ENCODE results near the gene GPR33. TPM values are rescaled to one million over a fixed set of nuclear protein-coding genes. Genes with fewer than 3 reads are reported as not detected.

The GPR33 gene
- total and polyA plus RNA-seq, 2 of the 8 experiments (the other 6 are each of a cell fraction or from before 2014, with no cell fraction given), result not detected

GRCh38 chr14:31484754-31485153 is 3.1 kb downstream of the GPR33 start (continued):
- no peak for TF ChIP-seq SIN3A (conservative IDR thresholded peaks at IDR 0.05 in 1 of 2, IDR thresholded peaks at IDR 0.05 in 1 of 2; ENCODE audit: low read depth in 1 of 2, low read length in 2 of 2)
- TF ChIP-seq CEBPB (IDR thresholded peaks at IDR 0.05; ENCODE audit: low read depth, low read length), result no peak
- no peak for TF ChIP-seq FOSL1 (IDR thresholded peaks at IDR 0.05; ENCODE audit: insufficient read depth, low read depth, low read length)

Data from H1 (cell line).